IMR-90 (cell line): Measurements from ENCODE around the gene FTCDNL1. TPM values are rescaled to one million over a fixed set of nuclear protein-coding genes. Genes with fewer than 3 reads are reported as not detected.

Experiments
- ATAC-seq: fragments of 200-7000 bp; cut with Tn5 transposase; 2 replicates; pipeline ENCODE4 v1.9.1; 2020; ENCODE audit warnings: low read depth, mild to moderate bottlenecking, moderate library complexity
- BruUV-seq: library from RNA; stranded (reverse); fragments of 400-500 nt; replicated peaks from 2 replicates; lab custom pipeline; 2021; lab: Mats Ljungman, UMichigan
- CTCF ChIA-PET: fragments of 300-600 bp; formaldehyde crosslinking; extraction: SDS; loops from one replicate; lab custom pipeline; 2021; ENCODE audit warnings: antibody characterized with exemption; lab: Yijun Ruan, JAX
- POLR2A ChIA-PET: fragments of 300-600 bp; sonication (Branson Sonifier 250); formaldehyde crosslinking; loops from one replicate; lab custom pipeline; 2022; ENCODE audit warnings: antibody characterized with exemption; ENCODE audit not compliant: unreplicated experiment; lab: Charles Lee
- DNase-seq: peaks from one replicate; pipeline ENCODE4 v3.0.0; 2013
- H2AFZ ChIP-seq: replicated peaks from 2 replicates; pipeline ENCODE3; 2013; ENCODE audit warnings: low read length, mild to moderate bottlenecking; ENCODE audit not compliant: poor library complexity
- H2AK5ac ChIP-seq: 2 replicates; pipeline ENCODE4 v1.6.1; 2013; ENCODE audit warnings: low read depth, low read length, inconsistent platforms
- H2AK9ac ChIP-seq: replicated peaks from 2 replicates; pipeline ENCODE3; 2013; ENCODE audit warnings: mild to moderate bottlenecking, low read depth, low read length, moderate library complexity; ENCODE audit not compliant: poor library complexity
- H2BK120ac ChIP-seq: 2 replicates; pipeline ENCODE4 v1.6.1; 2013; ENCODE audit warnings: low read depth, low read length, inconsistent platforms
- H2BK15ac ChIP-seq: 3 replicates; pipeline ENCODE4 v1.6.1; 2013; ENCODE audit warnings: low read depth, low read length, inconsistent platforms
- H2BK20ac ChIP-seq: 2 replicates; pipeline ENCODE4 v1.6.1; 2013; ENCODE audit warnings: low read depth, mild to moderate bottlenecking, inconsistent platforms, low read length, moderate library complexity
- H2BK5ac ChIP-seq: 2 replicates; pipeline ENCODE4 v1.6.1; 2013; ENCODE audit warnings: mild to moderate bottlenecking, low read depth, low read length, inconsistent platforms; ENCODE audit not compliant: poor library complexity, severe bottlenecking
- H3K14ac ChIP-seq: replicated peaks from 2 replicates; pipeline ENCODE4 v1.6.1; 2013; ENCODE audit warnings: low read depth, low read length, inconsistent platforms
- H3K18ac ChIP-seq: 2 replicates; pipeline ENCODE4 v1.6.1; 2013; ENCODE audit warnings: low read depth, low read length, control low read depth
- H3K23ac ChIP-seq: 2 replicates; pipeline ENCODE4 v1.6.1; 2013; ENCODE audit warnings: low read depth, low read length, inconsistent platforms
- H3K27ac ChIP-seq: 2 replicates; pipeline ENCODE4 v1.5.1; 2013; ENCODE audit warnings: mild to moderate bottlenecking, control low read depth, low read length; ENCODE audit not compliant: insufficient read depth
- H3K27me3 ChIP-seq: 2 replicates; pipeline ENCODE4 v1.6.1; 2013; ENCODE audit warnings: low read length; ENCODE audit not compliant: control insufficient read depth, insufficient read depth
- H3K36me3 ChIP-seq: 2 replicates; pipeline ENCODE4 v1.6.1; 2013; ENCODE audit warnings: low read length, mixed read lengths; ENCODE audit not compliant: control insufficient read depth, insufficient read depth
- H3K4ac ChIP-seq: 2 replicates; pipeline ENCODE4 v1.6.1; 2013; ENCODE audit warnings: low read depth, low read length, inconsistent platforms
- H3K4me1 ChIP-seq: 2 replicates; pipeline ENCODE4 v1.6.1; 2013; ENCODE audit warnings: low read length, mixed read lengths; ENCODE audit not compliant: control insufficient read depth, insufficient read depth
- H3K4me2 ChIP-seq: 2 replicates; pipeline ENCODE4 v1.6.1; 2013; ENCODE audit warnings: low read depth, mild to moderate bottlenecking, control low read depth, low read length, moderate library complexity
- H3K4me3 ChIP-seq: 2 replicates; pipeline ENCODE4 v1.5.1; 2013; ENCODE audit warnings: low read depth, mild to moderate bottlenecking, control low read depth, low read length, moderate library complexity; ENCODE audit not compliant: insufficient read depth
- H3K56ac ChIP-seq: 2 replicates; pipeline ENCODE4 v1.6.1; 2013; ENCODE audit warnings: low read length, inconsistent platforms; ENCODE audit not compliant: insufficient read depth; ENCODE audit errors: extremely low read depth
- H3K79me1 ChIP-seq, 2 experiments: 2 replicates each; pipeline ENCODE4 v1.6.1; 2013; ENCODE audit warnings: low read length in 2 of 2, inconsistent platforms in 1 of 2, low read depth in 1 of 2
- H3K9ac ChIP-seq: 2 replicates; pipeline ENCODE4 v1.6.1; 2013; ENCODE audit warnings: low read depth, low read length, control low read depth
- H3K9me1 ChIP-seq: 2 replicates; pipeline ENCODE4 v1.6.1; 2013; ENCODE audit warnings: low read length, inconsistent platforms; ENCODE audit not compliant: insufficient read depth
- H3K9me3 ChIP-seq: 2 replicates; pipeline ENCODE4 v1.6.1; 2013; ENCODE audit warnings: low read length; ENCODE audit not compliant: control insufficient read depth, insufficient read depth
- H4K20me1 ChIP-seq: 2 replicates; pipeline ENCODE4 v1.6.1; 2013; ENCODE audit warnings: low read length, inconsistent platforms; ENCODE audit not compliant: insufficient read depth
- H4K5ac ChIP-seq: 2 replicates; pipeline ENCODE4 v1.6.1; 2013; ENCODE audit warnings: mild to moderate bottlenecking, low read depth, low read length, control low read depth
- H4K8ac ChIP-seq, 2 experiments: 2 replicates each; pipeline ENCODE4 v1.6.1; 2013; ENCODE audit warnings: low read depth in 2 of 2, low read length in 2 of 2, control low read depth in 1 of 2, inconsistent platforms in 1 of 2
- H4K91ac ChIP-seq: 2 replicates; pipeline ENCODE4 v1.6.1; 2013; ENCODE audit warnings: low read depth, low read length, inconsistent platforms; ENCODE audit not compliant: insufficient read depth
- BHLHE40 ChIP-seq: fragments of 150-350 bp; IDR thresholded peaks from 2 replicates; pipeline ENCODE4 v1.6.1; 2016; ENCODE audit warnings: mild to moderate bottlenecking, low read depth, low read length
- CEBPB ChIP-seq: IDR thresholded peaks from 2 replicates; pipeline ENCODE4 v1.6.1; 2012; ENCODE audit warnings: low read depth, low read length, improper control_type of control experiment
- CHD1 ChIP-seq: IDR thresholded peaks from 2 replicates; pipeline ENCODE4 v1.6.1; 2012; ENCODE audit warnings: low read depth, low read length, improper control_type of control experiment
- CTCF ChIP-seq: conservative IDR thresholded peaks from 2 replicates; pipeline ENCODE4 v1.5.1; 2012; ENCODE audit warnings: mild to moderate bottlenecking, low read depth, low read length, improper control_type of control experiment
- ELK1 ChIP-seq: fragments of 150-350 bp; IDR thresholded peaks from 2 replicates; pipeline ENCODE4 v1.6.1; 2016; ENCODE audit warnings: low read depth, mild to moderate bottlenecking, low read length, moderate library complexity, borderline replicate concordance
- MAFK ChIP-seq: IDR thresholded peaks from 2 replicates; pipeline ENCODE4 v1.6.1; 2012; ENCODE audit warnings: low read depth, low read length, improper control_type of control experiment
- MAZ ChIP-seq: IDR thresholded peaks from 2 replicates; pipeline ENCODE4 v1.6.1; 2012; ENCODE audit warnings: low read depth, mild to moderate bottlenecking, low read length, improper control_type of control experiment, moderate library complexity, borderline replicate concordance
- POLR2A ChIP-seq: IDR thresholded peaks from 2 replicates; pipeline ENCODE4 v1.6.1; 2012; ENCODE audit warnings: mild to moderate bottlenecking, low read depth, low read length
- SMC3 ChIP-seq: fragments of 150-350 bp; IDR thresholded peaks from 2 replicates; pipeline ENCODE4 v1.6.1; 2016; ENCODE audit warnings: low read depth, mild to moderate bottlenecking, antibody characterized with exemption, low read length, moderate library complexity
- WGBS, 2 experiments: methylation state at CpG; one replicate each; pipeline versions ENCODE4 v1.1.5 to v1.1.7; 2013; ENCODE audit warnings: missing lambda C conversion rate in 2 of 2; ENCODE audit not compliant: insufficient read length in 1 of 2; ENCODE audit errors: extremely low coverage in 2 of 2; 5-methylcytosine and 5-hydroxymethylcytosine counted together
- dilution Hi-C: fragments of 300-500 bp; cut with HindIII; formaldehyde crosslinking; loops from one replicate; pipeline ENCODE4 v1.14.3; 2018; ENCODE audit warnings: low sequenced_read_pairs; ENCODE audit not compliant: unreplicated experiment
- in situ Hi-C: fragments of 300-500 bp; cut with MboI; formaldehyde crosslinking; loops from 3 replicates; pipeline ENCODE4 v1.14.3; 2019; ENCODE audit warnings: low sequenced_read_pairs, inconsistent platforms, mixed read lengths
- intact Hi-C: fragments of 100-400 bp; cut with micrococcal nuclease; formaldehyde crosslinking; loops from 2 replicates; pipeline ENCODE4 v1.10.0; 2022
- polyA plus RNA-seq, 3 experiments: library from polyadenylated mRNA; depleted of rRNA; stranded (reverse); fragments of >200 nt; gene quantifications; 2 replicates each; pipeline ENCODE4 v1.2.3, GENCODE V29; 2012; ENCODE audit warnings: low replicate concordance in 1 of 3
- total RNA-seq: library from RNA; depleted of rRNA; stranded (reverse); fragments of >200 nt; gene quantifications from 2 replicates; pipeline ENCODE4 v1.2.3, GENCODE V29; 2012

FTCDNL1 gene
- total and polyA plus RNA-seq, 2 of the 4 experiments (the other 2 are of a cell fraction), result 0.18 to 0.21 TPM

GRCh38 chr2:199740111-199740428 lies 110.9 kb downstream of the FTCDNL1 start:
- H2BK120ac ChIP-seq, result no peak overlapping the region
- no peak overlapping the region for H3K9ac ChIP-seq
- no CpG with 5 or more reads among the region's 5 CpGs for WGBS, 2 experiments
- H2AFZ ChIP-seq, result no peak overlapping the region
- no peak overlapping the region for H4K91ac ChIP-seq
- no peak overlapping the region for H3K4me2 ChIP-seq
- H2BK5ac ChIP-seq, result no peak overlapping the region
- peaks cover 2% of the 10 kb centered on the region for H3K27me3 ChIP-seq
- no peaks in the 10 kb centered on the region for H3K79me1 ChIP-seq
- ChIA-PET CTCF (interaction anchor here (0.6 to 2.0 kb wide), 17 partner anchors 10 to 1756 kb away, joined by 3 to 8 read pairs (median 4); no protein-coding TSS in a partner anchor), POLR2A (no interaction called here)
- no peak overlapping the region for H3K14ac ChIP-seq
- H4K5ac ChIP-seq, result no peak overlapping the region
- H3K9me3 ChIP-seq, result no peaks in the 10 kb centered on the region
- H3K4me1 ChIP-seq, result peaks cover 2% of the 10 kb centered on the region; the same call in 1 of the 2 replicates
- DNase-seq (no peak), ATAC-seq (no peak)
- dilution Hi-C loops (no loop called here), intact Hi-C loops (loop anchor here (1.0 kb wide), 1 partner anchor 36 kb away; no protein-coding TSS in a partner anchor), in situ Hi-C loops (loop anchor here (25.0 kb wide), 1 partner anchor 1428 kb away; no protein-coding TSS in a partner anchor)
- H4K20me1 ChIP-seq, result no peaks in the 10 kb centered on the region
- no peak overlapping the region for H3K4ac ChIP-seq
- BruUV-seq, result no TSS peak
- H3K36me3 ChIP-seq, result no peaks in the 10 kb centered on the region
- H3K27ac ChIP-seq, result no peak overlapping the region
- H2BK15ac ChIP-seq, result no peak overlapping the region
- H3K9me1 ChIP-seq, result no peaks in the 10 kb centered on the region
- no peak overlapping the region for H2AK9ac ChIP-seq
- H3K56ac ChIP-seq, result no peak overlapping the region
- H3K4me3 ChIP-seq, result no peak overlapping the region
- no peak overlapping the region for H2AK5ac ChIP-seq
- H3K18ac ChIP-seq, result no peak overlapping the region
- TF ChIP-seq CTCF (no peak), SMC3 (no peak), MAZ (no peak), BHLHE40 (no peak), POLR2A (no peak), CHD1 (no peak), ELK1 (no peak), CEBPB (no peak), MAFK (no peak)
- no peak overlapping the region for H2BK20ac ChIP-seq
- no peak overlapping the region for H3K23ac ChIP-seq
- no peak overlapping the region for H4K8ac ChIP-seq
